Upper lobe of right lung (tissue), 1 donor: ENCODE data around the gene SLC25A20. TPM values are rescaled to one million over a fixed set of nuclear protein-coding genes. Genes with fewer than 3 reads are reported as not detected.
"Not testable (repeated sequence)": the region's sequence is repeated elsewhere in the genome, so short reads cannot be mapped to it uniquely, and the experiment has no call there.

ENCODE experiments used
- ATAC-seq: fragments of 200-7000 bp; cut with Tn5 transposase; one replicate; pipeline ENCODE4 v1.9.1; 2020; ENCODE audit warnings: mild to moderate bottlenecking, moderate library complexity
- DNase-seq: peaks from one replicate; pipeline ENCODE4 v3.0.0-alpha.2; 2020
- H3K27ac ChIP-seq: fragments of 200-600 bp; one replicate; pipeline ENCODE4 v1.8.0; 2022
- H3K27me3 ChIP-seq: fragments of 200-600 bp; one replicate; pipeline ENCODE4 v1.8.0; 2022; ENCODE audit warnings: mild to moderate bottlenecking
- H3K36me3 ChIP-seq: fragments of 200-600 bp; one replicate; pipeline ENCODE4 v1.8.0; 2022
- H3K4me1 ChIP-seq: fragments of 200-600 bp; one replicate; pipeline ENCODE4 v1.8.0; 2022
- H3K4me3 ChIP-seq: fragments of 200-600 bp; one replicate; pipeline ENCODE4 v1.8.0; 2022; ENCODE audit warnings: mild to moderate bottlenecking
- H3K9me3 ChIP-seq: fragments of 200-600 bp; one replicate; pipeline ENCODE4 v1.8.0; 2022
- CTCF ChIP-seq: fragments of 200-600 bp; IDR thresholded peaks from one replicate; pipeline ENCODE4 v1.8.0; 2022; ENCODE audit warnings: antibody characterized with exemption
- intact Hi-C: fragments of 100-400 bp; cut with DNase I; formaldehyde crosslinking; loops from one replicate; pipeline ENCODE4 v1.11.0; 2022
- total RNA-seq: library from RNA; stranded (reverse); fragmentation: NEBNext Ultra II Directional; extraction: Animal tissue kit (Norgen Biotek cat#: 25700); gene quantifications from one replicate; pipeline ENCODE4 v1.2.1, GENCODE V29; 2021
- donor health status: DM: no; HTN: yes; CAD: no; lungs with severe emphysema.

Gene SLC25A20
- total RNA-seq, 1 donor from 2014 or later, result 26.0 TPM

GRCh38 chr3:48915296-48915695 lies 16.6 kb upstream of the SLC25A20 start:
- DNase-seq, result no peak
- Histone ChIP-seq H3K36me3 (no peaks in the 10 kb centered on the region), H3K27me3 (no peaks in the 10 kb centered on the region), H3K9me3 (no peaks in the 10 kb centered on the region), H3K27ac (no peak overlapping the region), H3K4me3 (no peak overlapping the region), H3K4me1 (peaks cover 9% of the 10 kb centered on the region)
- no peak for ATAC-seq
- intact Hi-C loops, result no loop called here
- no peak for TF ChIP-seq CTCF

DNA sequence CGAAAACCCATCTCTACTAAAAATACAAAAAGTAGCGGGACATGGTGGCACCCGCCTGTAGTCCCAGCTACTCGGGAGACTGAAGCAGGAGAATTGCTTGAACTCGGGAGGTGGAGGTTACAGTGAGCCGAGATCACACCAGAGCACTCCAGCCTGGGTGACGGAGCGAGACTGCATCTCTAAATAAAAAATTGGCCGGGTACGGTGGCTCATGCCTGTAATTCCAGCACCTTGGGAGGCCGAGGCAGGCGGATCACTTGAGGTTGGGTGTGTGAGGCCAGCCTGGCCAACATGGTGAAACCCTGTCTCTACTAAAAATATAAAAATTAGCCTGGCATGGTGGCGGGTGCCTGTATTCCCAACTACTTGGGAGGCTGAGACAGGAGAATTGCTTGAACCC lies 8.3 kb upstream of the SLC25A20 start:
- DNase-seq, H3K27ac ChIP-seq, ATAC-seq, H3K36me3 ChIP-seq, H3K4me1 ChIP-seq, H3K27me3 ChIP-seq, H3K9me3 ChIP-seq, H3K4me3 ChIP-seq, intact Hi-C loops: not testable (repeated sequence)

DNA sequence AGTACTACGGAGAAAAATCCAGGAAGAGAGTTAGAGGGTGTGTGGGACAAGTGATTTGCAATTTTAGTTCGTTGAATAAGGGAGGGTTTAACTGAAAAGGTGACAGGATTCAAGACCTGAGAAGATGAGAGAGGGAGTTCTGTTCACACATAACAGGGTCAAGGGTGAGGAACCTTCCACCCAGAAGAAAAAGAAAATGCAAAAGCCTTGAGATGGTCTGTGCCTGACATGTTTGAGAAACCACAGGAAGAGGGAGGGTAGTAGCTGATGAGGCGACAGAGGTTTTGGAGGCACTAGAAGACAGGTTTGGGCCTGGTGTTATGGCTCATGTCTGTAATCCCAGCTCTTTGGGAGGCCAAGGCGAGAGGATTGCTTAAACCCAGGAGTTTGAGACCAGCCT lies 591 bp upstream of the SLC25A20 start:
- TF ChIP-seq CTCF, result no peak
- Histone ChIP-seq H3K4me1 (peaks cover 17% of the 10 kb centered on the region), H3K36me3 (no peaks in the 10 kb centered on the region), H3K9me3 (no peaks in the 10 kb centered on the region), H3K27ac (peak overlapping the region; percentile 65), H3K27me3 (no peaks in the 10 kb centered on the region), H3K4me3 (peak overlapping the region; percentile 73)
- ATAC-seq, result no peak
- intact Hi-C loops, result no loop called here
- no peak for DNase-seq

DNA sequence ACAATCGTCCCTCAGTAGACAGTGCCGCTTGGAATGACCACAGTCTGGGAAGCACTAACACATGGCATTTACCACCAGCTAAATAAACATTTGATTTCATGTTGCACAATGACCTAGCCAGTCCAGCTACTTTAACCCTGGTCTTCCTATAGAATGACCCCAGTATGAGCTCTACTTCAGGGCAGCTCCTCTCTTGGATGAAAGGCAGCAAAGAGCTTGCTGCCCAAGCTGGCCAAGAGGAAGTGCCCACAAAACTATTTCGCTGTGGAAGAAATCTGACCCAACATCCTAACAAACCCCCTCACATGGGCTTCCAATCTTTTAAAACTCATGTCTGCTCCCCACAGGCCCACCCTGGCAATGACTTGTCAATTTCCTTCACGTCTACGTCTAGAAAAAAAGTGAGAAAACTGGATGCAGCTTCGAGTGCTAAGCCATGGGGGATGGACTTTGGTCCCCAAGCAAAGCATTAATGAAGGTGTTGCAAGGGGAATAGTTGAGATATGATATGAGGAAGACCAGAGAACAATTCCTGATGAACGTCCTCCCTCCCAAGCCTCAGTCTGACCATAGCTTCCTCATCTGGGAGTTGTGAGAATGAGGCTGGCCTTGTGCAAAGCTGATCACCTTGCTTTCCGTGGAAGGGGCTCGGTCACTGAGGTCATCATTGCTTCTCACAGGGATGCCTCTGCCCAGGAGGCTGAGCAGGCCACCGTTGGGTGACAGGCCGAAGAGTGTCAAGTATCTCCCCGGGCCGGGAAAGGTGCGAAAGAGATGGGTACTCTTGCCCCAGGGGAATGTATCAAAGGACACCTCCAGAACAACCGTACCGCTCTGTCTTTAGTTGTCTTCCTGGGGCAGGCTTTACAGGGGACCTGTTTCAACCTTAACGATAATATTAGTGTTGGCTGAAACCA lies 964 bp downstream of the SLC25A20 start:
- peaks cover 17% of the 10 kb centered on the region for H3K4me1 ChIP-seq
- H3K36me3 ChIP-seq, result no peaks in the 10 kb centered on the region
- DNase-seq (no peak), ATAC-seq (no peak)
- no peak for TF ChIP-seq CTCF
- H3K9me3 ChIP-seq, result no peaks in the 10 kb centered on the region
- peak overlapping the region; percentile 73 for H3K27ac ChIP-seq
- no peaks in the 10 kb centered on the region for H3K27me3 ChIP-seq
- peak overlapping the region; percentile 73 for H3K4me3 ChIP-seq
- intact Hi-C loops, result no loop called here

DNA sequence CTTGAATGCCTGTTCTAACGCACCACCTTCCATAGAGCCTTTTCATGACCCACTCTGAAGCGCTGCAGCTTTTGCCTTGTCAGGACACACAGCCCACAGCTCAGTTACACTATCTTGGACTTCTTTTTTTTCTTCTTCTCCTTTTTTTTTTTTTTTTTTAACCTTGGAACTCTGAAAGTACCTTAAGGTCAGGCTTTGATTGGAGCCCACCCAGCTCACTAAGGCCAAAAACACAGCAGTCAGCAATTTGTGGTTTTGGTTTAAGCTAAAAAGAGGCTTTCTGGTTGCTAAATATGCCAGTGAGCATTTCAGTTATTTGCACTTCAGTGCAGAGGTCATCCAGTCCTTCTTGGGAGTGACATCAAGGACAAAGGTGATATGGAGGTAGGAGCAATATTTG lies 1.7 kb downstream of the SLC25A20 start:
- intact Hi-C loops, result no loop called here
- ATAC-seq (no peak), DNase-seq (no peak)
- peaks cover 17% of the 10 kb centered on the region for H3K4me1 ChIP-seq
- H3K4me3 ChIP-seq, result no peak overlapping the region
- no peaks in the 10 kb centered on the region for H3K9me3 ChIP-seq
- no peak overlapping the region for H3K27ac ChIP-seq
- no peaks in the 10 kb centered on the region for H3K27me3 ChIP-seq
- peaks cover under 1% of the 10 kb centered on the region for H3K36me3 ChIP-seq
- no peak for TF ChIP-seq CTCF

GRCh38 chr3:48894516-48894915 lies 4.2 kb downstream of the SLC25A20 start:
- no peak overlapping the region for H3K4me3 ChIP-seq
- no peaks in the 10 kb centered on the region for H3K9me3 ChIP-seq
- H3K4me1 ChIP-seq, result peaks cover 17% of the 10 kb centered on the region
- ATAC-seq (no peak), DNase-seq (no peak)
- TF ChIP-seq CTCF, result no peak
- intact Hi-C loops, result no loop called here
- H3K36me3 ChIP-seq, result peaks cover 11% of the 10 kb centered on the region
- no peak overlapping the region for H3K27ac ChIP-seq
- no peaks in the 10 kb centered on the region for H3K27me3 ChIP-seq
